Measurements from ENCODE around the gene CLEC16A.

CLEC16A gene

DNA sequence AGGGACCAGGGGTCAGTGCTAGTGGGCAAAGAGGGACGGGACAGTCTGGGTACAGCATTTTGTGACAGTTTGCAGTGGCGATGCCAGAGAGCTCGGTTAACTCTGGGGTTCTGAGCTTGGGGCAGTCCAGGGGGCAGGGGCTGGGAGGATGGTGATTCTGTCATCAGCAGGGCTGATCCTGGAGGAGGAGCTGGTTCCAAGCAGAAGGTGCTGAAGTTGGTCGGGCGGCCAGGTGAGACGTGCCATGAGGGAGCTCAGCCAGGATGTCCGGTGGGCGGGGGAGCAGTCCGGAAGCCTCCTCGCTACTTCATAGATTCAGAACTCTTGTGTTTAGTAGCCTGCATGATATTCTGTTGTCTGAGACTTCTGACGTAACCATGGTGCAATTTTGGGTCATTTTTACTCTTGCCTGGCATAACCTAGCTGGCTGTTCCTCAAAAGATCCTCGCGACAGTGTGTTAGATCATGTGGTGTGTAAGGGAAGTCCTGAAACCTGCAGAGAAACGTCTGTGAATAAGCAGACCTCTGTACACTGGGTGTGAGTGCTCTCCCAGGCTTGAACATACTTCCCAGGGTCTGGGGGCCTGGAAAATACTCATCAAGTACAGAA, 122.0 kb downstream of the CLEC16A start:
- no peak for DNase-seq

DNA sequence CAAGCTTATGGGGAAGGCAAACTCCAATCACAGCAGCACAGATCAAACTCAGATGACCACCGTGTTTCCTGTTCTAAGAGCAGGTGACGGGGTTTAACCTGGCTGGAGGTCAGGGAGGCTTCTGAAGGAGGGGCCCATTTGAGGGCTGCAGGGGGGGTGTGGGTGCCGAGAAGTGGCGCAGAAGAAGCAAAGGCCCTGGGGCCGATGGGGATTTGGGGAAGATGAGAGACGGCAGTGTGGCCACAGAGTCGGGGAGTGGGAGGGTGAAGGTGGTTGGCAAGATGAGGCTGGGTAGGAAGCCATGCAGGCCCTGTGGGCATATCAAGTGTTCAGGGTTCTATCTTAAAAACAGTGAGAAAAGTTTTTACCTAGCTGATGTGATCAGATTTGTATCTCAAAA, 122.9 kb downstream of the CLEC16A start:
- DNase-seq = no peak

DNA sequence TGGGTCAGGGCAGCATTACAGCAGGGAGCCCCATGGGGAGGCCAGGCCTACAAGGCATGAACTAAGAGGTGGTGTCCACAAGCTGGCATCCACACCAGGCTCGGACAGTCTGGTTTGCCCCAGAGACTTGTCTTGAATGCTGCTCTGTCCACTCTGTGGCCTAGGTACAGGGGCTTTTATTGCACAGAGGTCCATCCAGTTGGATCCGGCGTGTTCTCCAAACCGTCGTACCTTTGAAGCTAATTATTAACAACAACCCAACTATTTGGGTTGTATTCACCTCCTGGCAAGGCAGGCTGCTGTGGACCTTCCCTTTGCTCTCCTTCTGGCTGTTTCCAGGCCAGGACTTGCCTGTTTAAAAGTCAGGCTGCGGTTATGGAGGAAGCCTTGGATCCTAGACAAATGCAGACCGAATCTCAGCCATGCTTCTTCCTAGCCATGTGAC, 123.4 kb downstream of the CLEC16A start:
- DNase-seq = no peak

DNA sequence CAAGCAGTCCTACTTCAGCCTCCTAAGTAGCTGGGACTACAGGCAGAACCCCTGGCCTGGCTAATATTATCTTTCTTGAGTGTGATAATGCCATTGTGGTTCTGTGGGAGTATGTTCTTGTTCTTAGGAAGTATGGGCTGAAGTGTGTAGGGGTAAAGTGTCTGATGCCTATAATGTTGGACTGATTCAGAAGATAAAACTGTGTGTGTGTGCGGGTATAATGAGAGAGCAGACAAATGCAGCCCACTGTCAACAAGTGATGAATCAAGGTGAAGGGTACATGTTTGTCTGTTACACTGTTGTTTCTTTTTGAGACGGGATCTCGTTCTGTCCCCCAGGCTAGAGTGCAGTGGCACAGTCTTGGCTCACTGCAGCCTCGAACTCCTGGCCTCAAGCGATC, 127.5 kb downstream of the CLEC16A start:
- DNase-seq = no peak

DNA sequence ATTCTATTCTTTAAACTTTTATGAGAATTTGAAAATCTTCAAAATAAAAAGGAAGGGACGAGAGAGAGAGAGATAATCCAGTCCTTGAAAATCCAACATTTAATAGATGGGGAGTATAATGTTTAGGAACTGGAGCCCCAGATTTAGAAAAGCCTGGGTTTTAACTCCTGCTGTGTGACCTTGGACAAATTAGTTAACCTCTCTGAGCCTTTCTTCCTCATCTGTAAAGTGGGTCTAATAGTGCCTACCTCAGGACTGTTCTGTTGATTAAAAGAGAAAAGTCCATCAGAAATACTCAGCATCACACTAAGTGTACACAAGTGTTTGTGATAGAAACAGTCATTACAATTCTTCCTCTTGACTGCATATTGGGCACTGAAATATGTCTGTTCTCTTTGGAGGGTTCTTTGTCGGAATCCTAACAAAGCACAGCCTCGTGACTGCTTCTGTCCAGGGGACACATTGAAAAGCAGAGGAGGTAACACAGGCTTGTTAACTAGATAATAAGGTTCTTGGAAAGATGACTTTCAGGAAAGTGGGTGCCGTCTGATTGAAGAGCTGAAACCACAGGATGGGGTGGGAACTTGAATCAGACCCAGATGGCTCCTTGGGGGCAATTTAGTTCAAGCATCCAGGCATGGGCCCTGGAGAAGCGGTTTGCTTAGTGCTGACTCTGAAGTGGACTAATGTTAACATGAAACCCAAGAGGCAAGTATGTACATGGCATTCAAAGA, 128.2 kb downstream of the CLEC16A start:
- DNase-seq = no peak

DNA sequence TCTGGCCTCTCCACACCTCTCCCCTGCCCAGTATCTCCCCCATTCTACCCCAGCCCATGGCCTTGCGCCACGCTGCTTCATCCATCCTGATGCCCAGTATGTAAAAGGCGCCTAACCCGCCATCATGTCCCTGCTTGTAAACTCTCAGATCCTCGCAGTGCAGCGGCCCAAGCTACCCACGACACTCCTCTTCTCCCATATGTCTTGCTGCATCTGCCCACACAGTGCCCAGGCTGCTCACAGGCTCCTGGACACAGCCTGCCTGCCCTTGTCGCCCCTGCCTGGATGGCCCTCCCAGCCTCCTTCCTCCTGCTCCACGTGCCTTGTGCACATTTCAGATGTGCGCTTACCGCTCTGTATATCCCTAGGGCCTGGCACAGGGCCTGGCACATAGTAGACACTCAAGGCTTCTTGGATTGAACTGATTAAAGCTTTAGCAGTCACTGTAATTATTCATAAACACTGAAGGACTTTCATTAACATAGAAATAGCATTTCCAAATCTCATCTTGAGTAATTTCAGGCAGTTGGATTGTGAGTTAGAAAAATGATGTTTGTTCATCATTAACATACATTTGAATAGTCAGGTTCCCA, 129.1 kb downstream of the CLEC16A start:
- DNase-seq = no peak

DNA sequence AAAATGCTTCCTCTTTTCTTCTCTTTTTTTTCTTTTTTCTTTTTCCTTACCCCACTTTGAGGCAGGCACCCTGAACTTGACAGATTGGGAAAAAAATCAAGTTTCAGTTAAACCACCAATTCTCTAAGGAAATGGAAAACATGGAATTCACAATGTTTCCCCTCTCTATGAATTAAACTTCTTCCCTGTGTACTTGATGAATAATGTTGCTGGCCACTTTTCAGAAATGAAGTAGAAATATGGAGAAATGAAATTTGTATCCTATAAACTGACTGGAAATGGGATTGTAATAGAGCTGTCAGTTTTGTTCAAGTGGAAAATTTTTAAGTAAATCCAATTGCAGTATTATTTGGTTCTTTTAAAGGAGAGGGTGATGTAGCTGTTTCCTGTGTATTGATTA, 129.8 kb downstream of the CLEC16A start:
- DNase-seq = no peak

DNA sequence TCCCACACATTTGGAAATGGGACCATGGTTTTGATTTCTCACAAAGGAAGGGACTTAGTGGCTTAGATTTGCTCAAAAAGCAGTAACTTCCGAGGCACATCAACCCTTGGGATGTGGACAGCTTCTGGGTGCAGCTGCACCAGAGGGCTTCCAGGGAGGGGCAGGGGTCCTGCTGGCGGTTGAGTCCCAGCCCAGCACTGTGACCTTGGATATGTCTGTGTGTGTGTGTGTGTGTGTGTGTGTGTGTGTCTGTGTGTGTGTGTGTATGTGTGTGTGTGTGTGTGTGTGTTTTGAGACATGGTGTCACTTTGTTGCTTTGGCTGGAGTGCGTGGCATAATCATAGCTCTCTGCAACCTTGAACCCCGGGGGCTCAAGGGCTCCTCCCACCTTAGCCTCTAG, 130.8 kb downstream of the CLEC16A start:
- DNase-seq = no peak

DNA sequence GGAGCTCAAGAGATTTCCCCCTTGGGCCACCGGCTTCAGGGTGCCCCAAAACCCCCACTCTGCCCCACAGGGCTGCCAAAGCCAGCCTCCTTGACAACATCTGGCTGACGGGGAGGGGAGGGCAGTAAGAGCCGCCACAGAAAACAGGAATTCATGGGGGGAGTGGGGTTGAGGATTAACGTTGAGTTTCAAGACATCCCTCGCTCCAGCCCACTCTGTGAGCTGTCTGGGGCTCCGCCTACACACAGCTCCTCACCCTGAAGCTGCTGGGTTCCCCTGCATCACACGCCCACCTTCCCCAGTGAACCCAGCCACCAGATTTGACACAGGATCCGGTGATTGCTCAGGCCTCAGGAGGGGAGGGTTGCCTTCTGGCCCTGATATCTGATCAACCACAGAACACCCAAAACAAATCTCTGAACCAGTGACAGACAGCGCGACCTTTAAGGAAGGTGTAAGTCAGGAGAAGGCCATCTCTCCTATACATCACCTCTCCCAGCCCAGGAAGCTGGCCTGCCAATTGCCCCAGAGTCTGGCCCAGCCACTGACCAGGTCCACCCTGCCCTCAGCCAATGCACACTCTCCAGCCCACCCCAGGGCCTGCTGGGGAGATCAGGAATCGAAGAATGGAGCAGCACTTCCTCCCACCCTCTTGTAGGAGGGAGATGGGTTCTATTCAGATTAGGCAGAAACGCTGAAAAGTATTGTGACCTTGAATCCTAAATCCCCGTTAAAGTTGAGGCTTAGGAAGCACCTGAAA, 132.1 kb downstream of the CLEC16A start:
- DNase-seq = no peak

DNA sequence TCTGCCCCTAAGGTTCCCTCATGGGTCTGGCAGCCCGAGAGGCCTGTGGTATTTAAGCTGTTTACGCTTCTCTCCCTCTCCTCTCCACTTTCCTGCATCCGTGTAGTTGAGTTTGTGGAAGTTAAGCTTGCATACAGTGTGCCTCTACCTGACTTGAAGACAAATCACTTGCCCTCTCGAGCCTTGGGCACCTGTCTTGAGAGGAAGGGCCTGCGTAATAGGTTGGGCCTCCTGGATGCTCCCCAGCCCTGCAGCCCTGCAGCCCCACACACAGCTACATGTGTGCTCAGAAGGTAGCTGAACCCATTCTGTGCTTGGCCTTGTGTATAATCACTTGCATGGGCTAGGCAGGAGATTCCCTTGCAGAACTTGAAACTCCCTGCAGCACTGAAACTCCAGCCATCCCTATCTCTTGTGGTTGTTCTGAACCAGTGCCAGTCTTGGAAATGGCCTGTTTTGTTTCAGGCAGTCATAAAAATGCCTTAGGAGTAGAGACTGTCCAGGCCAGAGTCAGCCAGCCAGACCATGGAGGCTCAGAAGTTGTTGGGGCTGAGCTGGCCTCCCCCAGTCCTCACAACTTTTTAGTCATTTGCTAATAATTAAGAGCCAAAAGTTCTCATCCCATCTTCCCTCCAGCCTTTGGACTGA, 134.6 kb downstream of the CLEC16A start:
- DNase-seq = no peak

DNA sequence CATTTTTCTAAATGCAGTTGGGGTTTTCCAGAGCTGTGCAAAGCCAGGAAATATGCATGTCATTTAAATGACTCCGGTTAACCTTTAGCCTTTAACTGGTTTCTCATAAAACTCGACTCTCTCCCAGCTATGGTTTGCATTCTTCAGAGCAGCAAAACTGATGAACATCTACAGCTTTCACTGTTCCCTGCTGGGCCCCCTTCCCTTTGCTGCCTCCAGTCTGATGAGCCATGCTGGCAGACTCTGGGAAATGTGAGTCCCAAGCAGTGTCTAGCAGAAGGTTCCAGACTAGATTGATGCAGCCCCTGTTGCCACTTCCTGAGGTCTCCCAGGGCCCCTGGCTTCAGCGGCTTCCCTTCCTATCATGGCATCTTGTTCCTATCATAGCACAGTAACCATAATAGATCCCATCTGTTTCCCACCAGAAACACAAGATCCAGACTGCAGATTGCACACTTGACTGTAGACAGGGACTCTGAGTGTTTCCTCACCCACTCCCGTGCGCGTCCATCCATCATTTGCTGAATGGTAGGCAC, 135.4 kb downstream of the CLEC16A start:
- no peak for DNase-seq

DNA sequence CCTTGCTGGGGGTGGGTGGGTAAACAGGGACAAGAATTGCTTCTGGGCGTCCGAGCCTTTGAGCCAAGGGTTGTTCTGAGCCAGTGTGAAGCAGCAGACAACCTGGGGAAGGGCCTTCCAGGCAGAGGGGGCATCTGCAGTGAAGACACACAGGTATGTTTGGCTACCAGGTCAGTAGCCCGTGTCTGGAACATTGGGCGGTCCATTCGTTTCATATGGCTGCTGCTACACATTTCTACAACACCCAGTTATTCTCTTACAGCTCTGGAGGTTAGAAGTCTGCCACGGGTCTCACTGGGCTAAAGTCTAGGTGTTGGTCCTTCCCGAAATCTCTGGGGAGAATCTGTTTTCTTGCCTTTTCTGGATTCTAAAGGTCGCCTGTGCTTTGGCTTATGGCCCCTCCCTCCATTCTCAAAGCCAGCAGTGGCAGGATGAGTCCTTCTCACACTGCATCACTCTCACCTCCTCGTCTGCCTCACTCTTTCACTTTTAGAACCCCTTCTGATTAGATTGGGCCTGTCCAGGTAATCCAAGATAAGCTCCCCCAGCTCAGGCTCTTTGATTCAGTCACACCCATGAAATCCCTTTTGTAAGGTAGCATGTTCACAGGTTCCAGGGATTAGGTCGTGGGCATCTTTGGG, 136.1 kb downstream of the CLEC16A start:
- DNase-seq = no peak

DNA sequence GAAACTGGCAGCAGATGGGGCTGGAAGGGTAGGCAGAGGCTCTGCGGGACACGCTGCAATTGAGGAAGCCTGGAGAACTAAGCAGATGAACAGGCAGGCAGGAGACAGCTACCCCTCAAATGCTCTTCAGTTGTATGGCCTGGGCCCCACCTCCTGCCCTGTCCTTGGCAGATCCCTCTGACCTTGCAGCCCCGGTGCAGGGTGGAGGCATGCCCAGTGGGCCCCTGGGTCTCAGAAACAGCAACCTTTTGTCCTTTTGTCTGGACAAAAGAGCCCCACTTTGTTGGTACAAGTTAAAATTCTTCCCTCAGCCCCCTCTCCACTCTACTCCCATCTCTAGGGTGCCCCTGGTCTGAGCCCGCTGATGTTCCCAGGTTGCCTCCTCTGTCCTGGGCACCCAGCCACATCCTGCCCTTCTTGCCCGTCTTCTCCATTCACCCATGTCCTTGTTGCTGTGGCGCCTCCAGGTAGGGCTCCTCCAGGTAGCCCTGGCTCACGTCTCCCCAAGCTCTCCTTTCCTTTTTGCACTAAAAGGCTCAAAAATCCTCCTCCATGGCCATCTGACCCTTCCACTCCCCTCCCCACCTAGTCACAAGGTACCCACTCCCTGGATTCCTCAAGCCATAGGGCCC, 136.8 kb downstream of the CLEC16A start:
- DNase-seq = no peak

DNA sequence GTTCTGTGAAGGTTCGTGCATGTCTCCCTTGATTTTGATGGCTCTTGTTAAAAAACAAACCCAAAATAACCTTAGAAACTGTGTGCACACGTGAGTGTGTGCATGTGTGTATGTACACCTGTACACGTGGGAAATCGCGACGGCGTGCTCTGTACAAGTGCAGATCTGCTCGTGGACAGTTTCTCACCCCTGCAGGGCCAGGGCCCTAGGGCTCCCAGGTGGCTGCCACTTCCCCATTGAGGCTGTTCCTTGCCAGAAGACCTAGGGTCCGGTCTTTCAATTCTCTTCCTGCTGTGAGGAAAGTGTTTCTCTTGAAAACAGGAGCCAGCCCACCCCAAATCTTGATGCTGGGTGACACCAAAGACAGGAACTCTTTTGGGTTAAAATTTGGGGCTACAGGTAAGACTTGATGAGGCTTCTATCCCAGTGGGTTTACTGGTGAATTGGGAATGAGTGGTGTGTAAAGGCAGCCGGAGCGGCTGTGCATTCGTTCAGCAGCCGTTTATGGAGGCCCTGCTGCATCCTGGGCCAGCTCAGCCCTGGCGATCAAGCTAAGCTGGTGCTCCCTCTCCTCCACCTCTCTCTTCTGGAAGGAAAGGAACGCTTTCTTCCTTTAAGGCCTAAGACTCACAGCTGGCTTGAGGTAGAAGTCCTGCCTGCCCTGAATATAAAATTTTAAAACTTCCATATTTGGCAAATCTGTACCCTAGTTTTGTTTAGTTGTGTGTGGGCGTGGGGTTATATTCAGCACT, 137.9 kb downstream of the CLEC16A start:
- DNase-seq = no peak

DNA sequence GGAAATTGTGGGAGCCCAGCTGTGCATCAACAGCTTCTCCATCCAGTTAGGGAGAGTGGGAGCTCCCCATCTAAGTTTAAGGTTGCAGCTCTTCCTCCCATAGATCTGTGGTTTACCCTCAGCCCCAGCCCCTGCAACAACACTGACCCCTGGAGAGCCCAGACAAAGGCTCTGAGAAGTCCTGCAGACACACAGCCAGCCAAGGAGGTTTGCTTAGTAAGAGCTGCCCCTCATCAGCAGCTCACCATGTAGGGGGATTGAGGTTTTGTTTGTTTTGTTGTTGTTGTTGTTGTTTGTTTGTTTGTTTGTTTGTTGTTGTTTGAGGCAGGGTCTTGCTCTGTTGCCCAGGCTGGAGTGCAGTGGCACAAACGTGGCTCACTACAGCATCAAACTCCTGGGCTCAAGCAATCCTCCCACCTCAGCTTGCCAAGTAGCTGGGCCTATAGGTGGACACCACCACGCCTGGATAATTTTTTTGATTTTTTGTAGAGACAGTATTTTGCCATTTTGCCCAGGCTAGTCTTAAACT, 138.6 kb downstream of the CLEC16A start:
- no peak for DNase-seq

DNA sequence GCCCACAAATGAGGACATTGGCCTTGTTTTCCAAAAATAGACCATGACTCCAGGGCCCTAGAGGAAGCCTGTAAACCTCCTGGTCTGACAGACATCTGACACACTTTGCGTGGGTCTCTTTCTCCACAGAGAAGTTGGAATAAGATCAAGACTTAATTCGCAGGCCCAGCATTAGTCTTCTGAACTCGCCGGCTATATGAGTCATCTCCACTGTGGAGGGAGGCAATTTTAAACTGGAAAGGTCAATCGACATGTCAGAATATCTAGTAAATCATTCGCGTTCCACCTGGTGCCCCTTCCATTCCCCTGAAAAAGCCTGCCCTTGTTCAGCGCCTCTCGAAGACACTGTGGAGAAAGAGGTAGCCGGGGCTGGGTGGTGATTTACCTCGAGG, 140.1 kb downstream of the CLEC16A start:
- no peak for DNase-seq

DNA sequence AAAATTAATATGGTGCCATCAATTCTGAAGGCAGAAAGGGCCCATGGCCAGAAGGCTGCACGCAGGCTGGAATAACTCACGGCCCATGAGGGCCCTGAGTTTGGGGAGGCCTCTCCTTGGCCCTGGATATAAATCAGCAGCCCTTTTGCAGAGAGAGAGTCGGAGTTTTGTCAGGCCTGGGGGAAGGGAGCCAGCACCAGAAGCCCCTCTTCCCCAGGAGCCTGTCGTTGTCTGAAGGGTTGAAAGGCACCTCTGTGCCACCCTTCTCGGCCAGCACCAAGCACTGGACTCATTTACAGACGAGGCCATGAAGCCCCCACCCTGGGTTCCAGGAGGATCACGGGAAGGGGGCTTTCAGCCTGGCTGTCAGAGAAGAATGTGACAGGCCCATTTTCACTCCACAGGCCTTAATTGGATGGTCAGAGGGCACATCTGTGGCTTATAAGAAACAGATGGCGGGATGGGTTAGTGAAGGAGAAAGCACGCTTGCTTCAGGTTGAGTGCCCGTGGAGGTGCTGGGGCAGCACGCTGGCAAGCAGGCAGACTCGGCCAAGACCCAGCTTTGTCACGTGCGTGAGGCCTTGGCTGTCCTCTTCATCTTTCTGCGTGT, 140.6 kb downstream of the CLEC16A start:
- no peak for DNase-seq

DNA sequence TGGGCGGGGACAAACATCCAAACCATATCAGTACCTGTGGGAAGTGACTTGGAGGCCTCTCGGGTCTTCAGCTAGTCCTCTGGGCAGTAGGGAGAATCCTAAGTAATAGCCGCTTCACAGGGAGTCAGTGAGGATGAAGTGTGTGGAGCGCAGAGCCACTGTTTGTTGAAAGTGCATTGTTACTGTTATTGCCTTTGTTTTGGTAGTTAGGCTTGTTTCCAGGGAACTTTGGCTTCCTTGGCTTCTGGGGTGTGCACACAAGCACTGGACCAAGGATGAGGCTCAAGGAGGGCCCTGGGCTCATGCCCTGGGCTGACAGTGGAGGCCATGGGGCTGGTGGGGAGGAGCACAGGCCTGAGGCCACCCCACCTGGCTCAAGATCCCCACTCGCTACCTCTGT, 141.6 kb downstream of the CLEC16A start:
- no peak for DNase-seq

DNA sequence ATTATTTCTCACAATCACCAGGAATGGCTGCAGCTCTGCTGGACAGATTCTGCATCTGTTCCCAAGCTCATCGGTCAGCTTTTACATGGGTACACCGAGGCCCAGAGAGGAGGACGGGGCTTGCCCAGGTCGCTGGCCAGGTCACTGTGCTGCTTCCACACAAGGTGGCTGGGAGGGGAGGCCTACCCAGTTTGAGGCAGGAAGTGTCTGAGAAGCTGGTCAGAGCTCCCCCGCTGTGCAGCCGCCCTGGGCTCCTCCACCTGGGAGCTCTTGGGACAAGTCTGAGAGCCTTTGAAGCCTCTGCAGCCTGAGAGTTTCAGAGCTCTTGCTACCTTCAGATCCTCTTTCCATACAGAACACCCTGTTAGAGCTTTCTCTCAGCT, 143.3 kb downstream of the CLEC16A start:
- DNase-seq = no peak

DNA sequence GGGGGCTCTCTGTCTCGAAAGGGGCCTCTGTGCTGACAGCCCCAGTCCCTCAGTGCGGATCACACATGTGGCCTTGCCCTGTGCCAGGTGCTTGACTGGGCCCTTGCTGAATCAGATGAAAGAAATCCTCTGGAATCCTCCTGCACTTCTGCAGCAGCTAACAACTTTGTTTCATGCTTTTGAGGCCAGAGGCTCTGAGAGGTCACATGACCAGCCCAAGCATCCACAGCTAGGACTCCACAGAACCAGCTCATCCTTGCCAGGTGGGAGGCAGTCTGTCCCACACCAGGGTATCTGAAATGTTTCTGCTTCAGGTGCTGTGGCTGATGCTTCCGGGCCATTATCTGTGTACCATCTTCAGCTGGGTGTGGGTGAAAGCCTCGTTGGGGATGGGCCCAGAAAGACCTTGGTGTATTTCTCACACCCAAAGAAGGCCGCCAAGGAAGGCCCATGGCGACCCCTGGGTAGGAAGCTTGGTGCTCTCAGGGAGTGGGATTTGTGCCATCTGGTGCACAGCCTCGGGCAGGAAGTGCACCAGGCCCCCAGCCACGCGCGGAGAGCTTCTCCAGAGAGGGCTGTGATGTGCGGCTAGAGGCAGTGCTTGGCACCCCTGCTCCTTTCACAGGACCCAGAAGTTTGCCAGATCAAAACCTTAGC, 143.8 kb downstream of the CLEC16A start:
- no peak for DNase-seq
